CD14-positive monocyte (primary cell): ENCODE measurements around the gene NR2C2AP. TPM values are rescaled to one million over a fixed set of nuclear protein-coding genes. Genes with fewer than 3 reads are reported as not detected.
A peak's percentile ranks its signal among the peaks of the same experiment; 100 is the strongest.

ENCODE experiments used
- DNase-seq, 3 donors: peaks; one replicate each; pipeline ENCODE4 v3.0.0-alpha.2; 2011 to 2022
- H2AFZ ChIP-seq: 2 replicates; pipeline ENCODE4 v1.6.0; 2012; ENCODE audit warnings: mild to moderate bottlenecking, low read depth, low read length, inconsistent platforms; ENCODE audit not compliant: insufficient read depth, poor library complexity, severe bottlenecking
- H3K27ac ChIP-seq, 2 donors: 1 replicate in 1 of 2; 2 replicates in 1 of 2; pipeline ENCODE4 v1.5.1; 2012 to 2013; ENCODE audit warnings: low read length in 2 of 2, control low read depth in 1 of 2, inconsistent platforms in 1 of 2, low read depth in 1 of 2, mild to moderate bottlenecking in 1 of 2
- H3K27me3 ChIP-seq, 2 donors: one replicate each; pipeline versions ENCODE4 v1.6.0 to v1.6.1; 2011 to 2013; ENCODE audit warnings: low read length in 2 of 2; ENCODE audit not compliant: control insufficient read depth in 2 of 2, insufficient read depth in 2 of 2
- H3K36me3 ChIP-seq, 2 donors: replicated peaks in 1 of 2; 1 replicate in 1 of 2; 2 replicates in 1 of 2; pipeline versions ENCODE4 v1.5.1 to v1.6.1; 2012 to 2013; ENCODE audit warnings: low read length in 2 of 2, control low read depth in 1 of 2, inconsistent platforms in 1 of 2, mild to moderate bottlenecking in 1 of 2; ENCODE audit not compliant: insufficient read depth in 2 of 2, control insufficient read depth in 1 of 2
- H3K4me1 ChIP-seq, 2 donors: 1 replicate in 1 of 2; 2 replicates in 1 of 2; pipeline versions ENCODE4 v1.5.1 to v1.6.1; 2012 to 2013; ENCODE audit warnings: low read length in 2 of 2, control low read depth in 1 of 2, inconsistent platforms in 1 of 2, mild to moderate bottlenecking in 1 of 2, moderate library complexity in 1 of 2; ENCODE audit not compliant: insufficient read depth in 2 of 2, control insufficient read depth in 1 of 2
- H3K4me2 ChIP-seq: replicated peaks from 2 replicates; pipeline ENCODE3; 2012; ENCODE audit warnings: low read length, moderate library complexity, mild to moderate bottlenecking; ENCODE audit not compliant: poor library complexity, severe bottlenecking; ENCODE audit errors: extremely low read depth
- H3K4me3 ChIP-seq, 3 experiments: fragments of 200-600 bp in 1 of 3; sonication (generic) in 1 of 3; replicated peaks in 1 of 3; 1 replicate in 2 of 3; 2 replicates in 1 of 3; pipeline ENCODE4 v1.5.1; 2011 to 2013; ENCODE audit warnings: low read length in 3 of 3, mild to moderate bottlenecking in 3 of 3, control low read depth in 2 of 3, low read depth in 2 of 3, inconsistent platforms in 1 of 3, moderate library complexity in 1 of 3
- H3K79me2 ChIP-seq: 2 replicates; pipeline ENCODE4 v1.6.0; 2012; ENCODE audit warnings: mild to moderate bottlenecking, control low read depth, inconsistent platforms, low read length, moderate library complexity; ENCODE audit not compliant: insufficient read depth
- H3K9ac ChIP-seq: 2 replicates; pipeline ENCODE4 v1.6.0; 2017; ENCODE audit warnings: low read length, mild to moderate bottlenecking; ENCODE audit not compliant: insufficient read depth, poor library complexity, severe bottlenecking
- H3K9me3 ChIP-seq, 2 donors: replicated peaks in 1 of 2; 1 replicate in 1 of 2; 2 replicates in 1 of 2; pipeline versions ENCODE4 v1.5.1 to v1.6.1; 2012 to 2013; ENCODE audit warnings: low read length in 2 of 2, control low read depth in 1 of 2; ENCODE audit not compliant: control insufficient read depth in 1 of 2, insufficient read depth in 1 of 2
- H4K20me1 ChIP-seq: 2 replicates; pipeline ENCODE4 v1.6.0; 2012; ENCODE audit warnings: mild to moderate bottlenecking, low read length, control low read depth, moderate library complexity; ENCODE audit not compliant: insufficient read depth
- H3K27ac Mint-ChIP-seq, 7 donors: one replicate each; pipeline ENCODE4 v1.8.0; 2020; ENCODE audit warnings: mild to moderate bottlenecking in 7 of 7, mixed read lengths in 7 of 7, moderate library complexity in 6 of 7, inconsistent platforms in 2 of 7
- H3K27me3 Mint-ChIP-seq, 3 donors: one replicate each; pipeline ENCODE4 v1.8.0; 2021 to 2022; ENCODE audit warnings: low read depth in 3 of 3, mild to moderate bottlenecking in 3 of 3, mixed read lengths in 3 of 3, moderate library complexity in 3 of 3, inconsistent platforms in 1 of 3
- H3K36me3 Mint-ChIP-seq, 2 donors: one replicate each; pipeline ENCODE4 v1.8.0; 2020; ENCODE audit warnings: mixed read lengths in 2 of 2, inconsistent platforms in 1 of 2, mild to moderate bottlenecking in 1 of 2
- H3K4me1 Mint-ChIP-seq: one replicate; pipeline ENCODE4 v1.8.0; 2020; ENCODE audit warnings: mild to moderate bottlenecking, mixed read lengths
- H3K4me3 Mint-ChIP-seq, 2 donors: one replicate each; pipeline ENCODE4 v1.8.0; 2020; ENCODE audit warnings: mild to moderate bottlenecking in 2 of 2, mixed read lengths in 2 of 2, moderate library complexity in 1 of 2
- H3K9me3 Mint-ChIP-seq, 7 donors: one replicate each; pipeline ENCODE4 v1.8.0; 2020 to 2022; ENCODE audit warnings: mixed read lengths in 7 of 7, mild to moderate bottlenecking in 6 of 7, moderate library complexity in 6 of 7, inconsistent platforms in 2 of 7
- WGBS: methylation state at CpG from one replicate; pipeline ENCODE4 v1.1.5; 2013; ENCODE audit warnings: missing lambda C conversion rate; ENCODE audit not compliant: insufficient coverage; 5-methylcytosine and 5-hydroxymethylcytosine counted together
- intact Hi-C, 2 donors: fragments of 100-400 bp; cut with micrococcal nuclease; formaldehyde crosslinking; loops; one replicate each; pipeline versions ENCODE4 v1.15.0 to v1.15.1; 2023
- polyA plus RNA-seq, 3 donors: library from polyadenylated mRNA; depleted of rRNA in 1 of 3; unstranded in 2 of 3; stranded (reverse) in 1 of 3; fragments of 300-500 nt in 2 of 3; fragments of >200 nt in 1 of 3; fragmentation: Illumina TruSeq in 2 of 3; gene quantifications; 1 replicate in 2 of 3; 2 replicates in 1 of 3; pipeline ENCODE4 v1.2.3, GENCODE V29; 2012 to 2021
- TF ChIP-seq, protein P1 (sequence below): fragments of 200-600 bp; IDR thresholded peaks from one replicate; pipeline ENCODE4 v1.8.0; 2022; ENCODE audit warnings: antibody characterized with exemption, mild to moderate bottlenecking

NR2C2AP gene
- polyA plus RNA-seq, 3 donors, result 6.4 to 7.8 (median 6.4) TPM

DNA sequence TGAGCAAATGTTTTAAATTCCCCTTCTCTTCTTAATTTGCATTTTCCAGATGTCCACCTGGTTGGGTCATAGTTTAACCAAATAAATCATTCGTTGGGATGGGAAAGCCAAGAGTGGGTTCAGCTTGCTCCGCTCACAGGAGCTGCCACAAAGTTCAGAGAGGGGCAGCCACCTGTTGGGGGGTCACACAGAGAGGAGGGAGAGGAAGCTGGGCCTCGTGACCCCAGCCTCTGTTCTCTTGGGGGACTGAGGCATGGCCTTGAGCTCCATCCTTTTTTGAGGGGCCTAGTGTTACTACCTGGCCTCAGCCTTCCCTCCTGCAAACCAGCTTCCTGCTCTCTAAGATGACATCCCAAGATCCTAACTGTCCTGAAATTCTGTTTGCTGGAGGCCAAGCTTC, 35.6 kb downstream of the NR2C2AP start:
- H3K36me3 ChIP-seq, result no peaks in the 10 kb centered on the region
- H2AFZ ChIP-seq, result no peak overlapping the region
- Mint-ChIP-seq H3K4me1 (peaks cover 22% of the 10 kb centered on the region), H3K36me3 (peaks cover 6 to 8% of the 10 kb centered on the region in 2 donors), H3K4me3 (no peak overlapping the region), H3K27ac (no peak overlapping the region), H3K9me3 (peaks cover 0 to 3% (median 0%) of the 10 kb centered on the region in 7 donors), H3K27me3 (peaks cover 9 to 20% (median 14%) of the 10 kb centered on the region in 3 donors)
- H3K27ac ChIP-seq, result no peak overlapping the region
- WGBS, result 90% methylated on average over 2 of the region's 3 CpGs
- H3K4me3 ChIP-seq, result no peak overlapping the region
- no peak for DNase-seq
- H3K9ac ChIP-seq, result no peak overlapping the region
- H3K9me3 ChIP-seq, result no peaks in the 10 kb centered on the region
- TF ChIP-seq, protein P1, sequence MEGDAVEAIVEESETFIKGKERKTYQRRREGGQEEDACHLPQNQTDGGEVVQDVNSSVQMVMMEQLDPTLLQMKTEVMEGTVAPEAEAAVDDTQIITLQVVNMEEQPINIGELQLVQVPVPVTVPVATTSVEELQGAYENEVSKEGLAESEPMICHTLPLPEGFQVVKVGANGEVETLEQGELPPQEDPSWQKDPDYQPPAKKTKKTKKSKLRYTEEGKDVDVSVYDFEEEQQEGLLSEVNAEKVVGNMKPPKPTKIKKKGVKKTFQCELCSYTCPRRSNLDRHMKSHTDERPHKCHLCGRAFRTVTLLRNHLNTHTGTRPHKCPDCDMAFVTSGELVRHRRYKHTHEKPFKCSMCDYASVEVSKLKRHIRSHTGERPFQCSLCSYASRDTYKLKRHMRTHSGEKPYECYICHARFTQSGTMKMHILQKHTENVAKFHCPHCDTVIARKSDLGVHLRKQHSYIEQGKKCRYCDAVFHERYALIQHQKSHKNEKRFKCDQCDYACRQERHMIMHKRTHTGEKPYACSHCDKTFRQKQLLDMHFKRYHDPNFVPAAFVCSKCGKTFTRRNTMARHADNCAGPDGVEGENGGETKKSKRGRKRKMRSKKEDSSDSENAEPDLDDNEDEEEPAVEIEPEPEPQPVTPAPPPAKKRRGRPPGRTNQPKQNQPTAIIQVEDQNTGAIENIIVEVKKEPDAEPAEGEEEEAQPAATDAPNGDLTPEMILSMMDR, result no peak
- H4K20me1 ChIP-seq, result peaks cover 28% of the 10 kb centered on the region
- H3K79me2 ChIP-seq, result no peaks in the 10 kb centered on the region
- intact Hi-C loops, result no loop called here
- H3K4me2 ChIP-seq, result no peak overlapping the region
- peaks cover 0 to 8% of the 10 kb centered on the region in 2 donors for H3K27me3 ChIP-seq
- peaks cover 10 to 16% of the 10 kb centered on the region in 2 donors for H3K4me1 ChIP-seq

DNA sequence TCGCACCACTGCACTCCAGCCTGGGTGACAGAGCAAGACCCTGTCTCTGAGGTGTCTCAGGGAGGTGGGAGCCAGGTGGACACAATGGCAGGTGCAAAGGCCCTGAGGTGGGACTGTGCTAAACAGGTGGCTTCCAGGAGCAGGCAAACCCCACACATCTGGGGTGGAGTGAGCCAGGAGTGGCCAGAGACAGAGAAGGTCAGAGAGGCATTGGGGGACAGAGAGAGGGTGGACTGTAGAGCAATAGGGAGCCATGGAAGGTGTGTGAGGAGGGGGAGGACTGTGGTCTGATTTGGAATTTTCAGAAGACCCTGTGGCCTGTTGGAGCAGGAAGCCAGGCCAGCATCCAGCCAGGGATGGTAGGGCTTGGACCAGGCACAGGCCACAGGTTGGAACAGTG, 37.8 kb downstream of the NR2C2AP start:
- H2AFZ ChIP-seq, result no peak overlapping the region
- no peak overlapping the region for H3K4me3 ChIP-seq
- H3K4me2 ChIP-seq, result no peak overlapping the region
- no peak overlapping the region for H3K27ac ChIP-seq
- intact Hi-C loops, result no loop called here
- peaks cover 7% of the 10 kb centered on the region for H3K4me1 Mint-ChIP-seq
- peaks cover 3 to 7% of the 10 kb centered on the region in 2 donors for H3K4me1 ChIP-seq
- no peak overlapping the region for H3K9ac ChIP-seq
- H3K36me3 ChIP-seq, result no peaks in the 10 kb centered on the region
- 100% methylated on average over 1 of the region's 1 CpG for WGBS
- peaks cover 11% of the 10 kb centered on the region for H4K20me1 ChIP-seq
- H3K27ac Mint-ChIP-seq, result peak overlapping the region in 1 of 7 donors; percentile 64
- peaks cover 0 to 2% (median 0%) of the 10 kb centered on the region in 7 donors for H3K9me3 Mint-ChIP-seq
- H3K9me3 ChIP-seq, result peaks cover 0 to 4% of the 10 kb centered on the region in 2 donors
- TF ChIP-seq, protein P1, result no peak
- no peak for DNase-seq
- peaks cover 0 to 8% of the 10 kb centered on the region in 2 donors for H3K36me3 Mint-ChIP-seq
- no peaks in the 10 kb centered on the region for H3K79me2 ChIP-seq
- no peak overlapping the region for H3K4me3 Mint-ChIP-seq
- H3K27me3 ChIP-seq, result peaks cover 0 to 2% of the 10 kb centered on the region in 2 donors
- H3K27me3 Mint-ChIP-seq, result peaks cover 3 to 8% (median 3%) of the 10 kb centered on the region in 3 donors
